Measurements from ENCODE around the gene SLC12A8.

Gene SLC12A8

DNA sequence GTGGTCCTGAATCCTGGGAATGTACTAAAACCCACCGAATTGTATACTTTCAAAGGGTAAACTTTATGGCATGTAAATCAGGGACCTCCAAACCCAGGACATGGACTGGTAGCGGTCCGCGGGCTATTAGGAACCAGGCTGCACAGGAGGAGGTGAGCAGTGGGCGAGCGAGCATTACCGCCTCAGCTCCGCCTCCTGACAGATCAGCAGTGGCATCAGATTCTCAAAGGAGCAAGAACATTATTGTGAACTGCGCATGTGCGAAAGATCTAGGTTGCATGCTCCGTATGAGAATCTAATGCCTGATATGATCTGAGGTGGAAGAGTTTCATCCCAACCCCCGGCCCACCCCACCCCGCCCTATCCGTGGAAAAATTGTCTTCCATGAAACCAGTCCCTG, 178.9 kb downstream of the SLC12A8 start:
- DNase-seq, result no peak

GRCh38 chr3:125033135-125033534, 179.4 kb downstream of the SLC12A8 start:
- DNase-seq, result no peak

DNA sequence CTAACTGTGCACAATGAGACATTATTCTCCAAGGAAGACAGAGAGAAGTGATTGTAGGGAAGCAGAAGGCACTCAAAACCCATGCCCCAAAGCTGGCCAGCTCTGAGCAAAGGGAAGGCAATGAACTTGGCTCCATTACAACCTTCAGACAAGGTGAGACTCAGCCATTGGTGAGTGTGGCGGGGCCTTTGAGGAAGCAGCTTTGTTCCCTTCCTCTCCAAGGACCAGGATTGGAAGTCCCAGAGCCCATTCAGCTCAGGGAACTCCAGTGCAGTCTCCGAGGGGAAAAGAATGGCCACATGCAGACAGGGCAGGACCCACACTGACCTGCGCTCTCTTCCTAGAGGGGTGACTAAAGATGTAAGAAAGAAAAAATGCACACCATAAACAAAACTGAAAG, 179.9 kb downstream of the SLC12A8 start:
- no peak for DNase-seq
